Osteocyte (in vitro differentiated cells): ENCODE results near the gene SFT2D3. TPM values are rescaled to one million over a fixed set of nuclear protein-coding genes. Genes with fewer than 3 reads are reported as not detected.

ENCODE experiments used
- DNase-seq: peaks from one replicate; pipeline ENCODE4 v3.0.0; 2021; ENCODE audit warnings: mixed read lengths; ENCODE audit not compliant: unreplicated experiment; ENCODE audit errors: extremely low spot score
- H3K27ac Mint-ChIP-seq: one replicate; pipeline ENCODE4 v1.8.0; 2021; ENCODE audit warnings: mild to moderate bottlenecking, mixed read lengths; ENCODE audit not compliant: unreplicated experiment
- H3K27me3 Mint-ChIP-seq: one replicate; pipeline ENCODE4 v1.8.0; 2021; ENCODE audit warnings: mixed read lengths; ENCODE audit not compliant: unreplicated experiment
- H3K36me3 Mint-ChIP-seq: one replicate; pipeline ENCODE4 v1.8.0; 2021; ENCODE audit warnings: mixed read lengths; ENCODE audit not compliant: unreplicated experiment
- H3K4me1 Mint-ChIP-seq: one replicate; pipeline ENCODE4 v1.8.0; 2021; ENCODE audit warnings: mixed read lengths; ENCODE audit not compliant: unreplicated experiment
- H3K4me3 Mint-ChIP-seq: one replicate; pipeline ENCODE4 v1.8.0; 2021; ENCODE audit warnings: mild to moderate bottlenecking, moderate library complexity, mixed read lengths; ENCODE audit not compliant: unreplicated experiment
- H3K9me3 Mint-ChIP-seq: one replicate; pipeline ENCODE4 v1.8.0; 2021; ENCODE audit warnings: mixed read lengths; ENCODE audit not compliant: unreplicated experiment
- CTCF ChIP-seq: fragments of 200-600 bp; sonication (generic); IDR thresholded peaks from 2 replicates; pipeline ENCODE4 v1.5.0; 2021; ENCODE audit warnings: antibody characterized with exemption, mild to moderate bottlenecking, moderate library complexity
- long read RNA-seq: library from polyadenylated mRNA; unstranded; transcript quantifications from one replicate; pipeline ENCODE4 v2.0.0, GENCODE V29; 2021
- total RNA-seq: library from RNA; stranded (reverse); gene quantifications from 2 replicates; pipeline ENCODE4 v1.2.1, GENCODE V29; 2021

SFT2D3 gene
- 7.5 and 8.4 TPM in 2 replicates for total RNA-seq
- long read RNA-seq, transcript SFT2D3-201 (1 exons, 3,735 nt), result major isoform, 5 of 5 reads
- long read RNA-seq, partial matches to known transcripts, result 0 of 5 reads
- long read RNA-seq, other reads (novel, unspliced or antisense), result 0 of 5 reads

- DNase-seq, result peak; percentile 96
- Mint-ChIP-seq H3K27ac (peak within 1 kb of the TSS; percentile 96), H3K9me3 (no peaks in the 10 kb centered on the region), H3K27me3 (no peaks in the 10 kb centered on the region), H3K36me3 (peaks cover 16% of the 10 kb centered on the region), H3K4me1 (peaks cover 39% of the 10 kb centered on the region), H3K4me3 (peak within 1 kb of the TSS; percentile 88)
- TF ChIP-seq CTCF, result no peak
Measured at GRCh38 chr2:127701193-127701650, at the start of gene SFT2D3. Gene SFT2D3 (plus strand): TSS chr2:127701497. CDS start chr2:127701529, 32 bp downstream.

- H3K4me3 Mint-ChIP-seq, result no peak overlapping the region
- no peak for DNase-seq
- H3K27me3 Mint-ChIP-seq, result no peaks in the 10 kb centered on the region
- no peaks in the 10 kb centered on the region for H3K9me3 Mint-ChIP-seq
- TF ChIP-seq CTCF, result no peak
- peaks cover 23% of the 10 kb centered on the region for H3K4me1 Mint-ChIP-seq
- H3K36me3 Mint-ChIP-seq, result peaks cover 8% of the 10 kb centered on the region
- no peak overlapping the region for H3K27ac Mint-ChIP-seq
Measured at GRCh38 chr2:127651971-127652550, 49.2 kb upstream of the SFT2D3 start.

- H3K27ac Mint-ChIP-seq, result no peak overlapping the region
- TF ChIP-seq CTCF, result no peak
- H3K4me3 Mint-ChIP-seq, result no peak overlapping the region
- DNase-seq, result no peak
- no peaks in the 10 kb centered on the region for H3K9me3 Mint-ChIP-seq
- peaks cover 8% of the 10 kb centered on the region for H3K36me3 Mint-ChIP-seq
- H3K4me1 Mint-ChIP-seq, result peaks cover 15% of the 10 kb centered on the region
- H3K27me3 Mint-ChIP-seq, result no peaks in the 10 kb centered on the region
Measured at GRCh38 chr2:127652786-127653357, 48.4 kb upstream of the SFT2D3 start.

- H3K36me3 Mint-ChIP-seq, result peaks cover 8% of the 10 kb centered on the region
- no peak for TF ChIP-seq CTCF
- no peak overlapping the region for H3K4me3 Mint-ChIP-seq
- DNase-seq, result no peak
- peaks cover 9% of the 10 kb centered on the region for H3K4me1 Mint-ChIP-seq
- H3K27ac Mint-ChIP-seq, result no peak overlapping the region
- no peaks in the 10 kb centered on the region for H3K9me3 Mint-ChIP-seq
- H3K27me3 Mint-ChIP-seq, result no peaks in the 10 kb centered on the region
Measured at GRCh38 chr2:127653421-127654083, 47.7 kb upstream of the SFT2D3 start.
